HL-60 (cell line): ENCODE results near the gene PGM5.
"Not testable (repeated sequence)": the region's sequence is repeated elsewhere in the genome, so short reads cannot be mapped to it uniquely, and the experiment has no call there.

Experiments used
- CTCF ChIP-seq: IDR thresholded peaks from one replicate; pipeline ENCODE4 v1.5.1; 2011; ENCODE audit warnings: low read length, control low read depth, inconsistent platforms; ENCODE audit not compliant: insufficient read depth
- GABPA ChIP-seq: IDR thresholded peaks from 2 replicates; pipeline ENCODE4 v1.6.1; 2012; ENCODE audit warnings: low read depth

GRCh38 chr9:68398324-68398723 is 41.9 kb downstream of the PGM5 start:
- TF ChIP-seq CTCF, GABPA: not testable (repeated sequence)
